ENCODE measurements around the gene CD300A.

DNA sequence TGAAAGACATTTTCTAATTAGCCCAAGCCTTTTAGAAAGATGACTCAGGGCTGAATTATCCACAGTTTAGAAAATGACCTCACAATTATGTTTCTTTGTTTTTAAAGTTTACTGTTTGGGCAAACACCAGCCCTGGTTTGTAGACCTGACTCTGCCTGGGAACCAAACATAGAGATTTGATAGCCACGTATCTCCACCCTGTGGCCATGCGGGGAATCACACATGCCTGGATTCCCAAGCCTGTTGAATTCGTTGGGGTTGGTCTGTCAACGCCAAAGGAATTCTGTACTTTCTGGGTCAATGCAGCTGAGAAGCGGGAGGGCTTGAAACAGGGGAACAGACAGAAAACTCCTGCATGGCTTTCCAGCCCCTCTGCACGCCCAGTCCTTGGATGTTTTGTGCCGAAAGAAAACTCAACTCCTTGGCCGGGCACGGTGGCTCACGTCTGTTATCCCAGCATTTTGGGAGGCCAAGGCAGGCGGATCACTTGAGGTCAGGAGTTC lies 26.9 kb downstream of the CD300A start:
- TF ChIP-seq CTCF (IDR thresholded peaks at IDR 0.05; ENCODE audit: insufficient read depth, low read length) (peak; percentile 94), GABPA (IDR thresholded peaks at IDR 0.05; ENCODE audit: low read depth) (no peak)
- TF ChIP-seq, protein P1, sequence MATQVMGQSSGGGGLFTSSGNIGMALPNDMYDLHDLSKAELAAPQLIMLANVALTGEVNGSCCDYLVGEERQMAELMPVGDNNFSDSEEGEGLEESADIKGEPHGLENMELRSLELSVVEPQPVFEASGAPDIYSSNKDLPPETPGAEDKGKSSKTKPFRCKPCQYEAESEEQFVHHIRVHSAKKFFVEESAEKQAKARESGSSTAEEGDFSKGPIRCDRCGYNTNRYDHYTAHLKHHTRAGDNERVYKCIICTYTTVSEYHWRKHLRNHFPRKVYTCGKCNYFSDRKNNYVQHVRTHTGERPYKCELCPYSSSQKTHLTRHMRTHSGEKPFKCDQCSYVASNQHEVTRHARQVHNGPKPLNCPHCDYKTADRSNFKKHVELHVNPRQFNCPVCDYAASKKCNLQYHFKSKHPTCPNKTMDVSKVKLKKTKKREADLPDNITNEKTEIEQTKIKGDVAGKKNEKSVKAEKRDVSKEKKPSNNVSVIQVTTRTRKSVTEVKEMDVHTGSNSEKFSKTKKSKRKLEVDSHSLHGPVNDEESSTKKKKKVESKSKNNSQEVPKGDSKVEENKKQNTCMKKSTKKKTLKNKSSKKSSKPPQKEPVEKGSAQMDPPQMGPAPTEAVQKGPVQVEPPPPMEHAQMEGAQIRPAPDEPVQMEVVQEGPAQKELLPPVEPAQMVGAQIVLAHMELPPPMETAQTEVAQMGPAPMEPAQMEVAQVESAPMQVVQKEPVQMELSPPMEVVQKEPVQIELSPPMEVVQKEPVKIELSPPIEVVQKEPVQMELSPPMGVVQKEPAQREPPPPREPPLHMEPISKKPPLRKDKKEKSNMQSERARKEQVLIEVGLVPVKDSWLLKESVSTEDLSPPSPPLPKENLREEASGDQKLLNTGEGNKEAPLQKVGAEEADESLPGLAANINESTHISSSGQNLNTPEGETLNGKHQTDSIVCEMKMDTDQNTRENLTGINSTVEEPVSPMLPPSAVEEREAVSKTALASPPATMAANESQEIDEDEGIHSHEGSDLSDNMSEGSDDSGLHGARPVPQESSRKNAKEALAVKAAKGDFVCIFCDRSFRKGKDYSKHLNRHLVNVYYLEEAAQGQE (IDR thresholded peaks at IDR 0.05; ENCODE audit: insufficient replicate concordance, low read depth) = no peak
